HG03135 (cell line): Measurements from ENCODE around the gene ALK.

Source experiments
- ATAC-seq: cut with Tn5 transposase; IDR thresholded peaks from one replicate; pipeline ENCODE4 v1.9.1; 2021; ENCODE audit warnings: mild to moderate bottlenecking, moderate library complexity; ENCODE audit not compliant: unreplicated experiment

ALK gene

GRCh38 chr2:29426354-29426753 is 495.0 kb downstream of the ALK start:
- no peak for ATAC-seq

- ATAC-seq: no peak
Observed at GRCh38 chr2:29425866-29426265, 495.5 kb downstream of the ALK start.

- ATAC-seq: no peak
Observed at GRCh38 chr2:29423061-29423666, 498.2 kb downstream of the ALK start.

DNA sequence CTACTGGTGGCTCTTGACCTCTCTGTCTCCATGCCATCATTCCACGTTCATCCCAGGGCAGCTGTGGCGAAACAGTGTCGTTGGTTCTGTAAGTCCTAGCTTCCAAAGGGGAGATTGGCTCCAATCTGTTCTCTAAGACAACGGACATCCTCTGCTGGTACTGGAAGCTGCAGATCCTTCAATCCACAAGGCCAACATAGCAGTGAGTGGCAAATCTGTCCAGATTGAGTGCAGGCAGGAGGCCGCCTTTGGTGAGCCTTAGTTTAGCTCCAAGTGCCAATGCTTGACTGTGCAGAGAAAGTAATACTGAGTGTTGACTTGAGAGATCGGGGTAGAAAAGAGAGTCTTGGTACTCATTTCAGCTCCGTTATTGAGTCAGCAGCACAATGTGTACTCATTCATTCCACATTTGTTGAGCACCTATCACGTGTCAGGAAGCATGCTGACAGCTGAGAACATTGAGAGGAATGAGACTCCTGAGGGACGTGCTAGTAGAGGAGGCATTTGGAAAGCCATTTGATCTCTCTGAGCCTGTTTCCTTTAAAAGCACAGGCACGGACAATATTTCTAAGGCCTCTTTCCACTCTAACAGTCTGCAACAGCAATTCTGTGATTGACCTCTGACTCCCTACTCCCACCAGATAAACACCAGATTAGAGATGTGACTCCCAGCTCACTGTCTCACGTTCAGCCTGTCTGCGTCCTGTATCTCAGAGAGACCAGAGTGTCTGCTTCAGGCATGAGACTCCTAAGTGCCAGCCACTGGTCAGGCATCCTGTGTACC is 500.2 kb downstream of the ALK start:
- no peak for ATAC-seq

- ATAC-seq: no peak
Observed at GRCh38 chr2:29420464-29420863, 500.9 kb downstream of the ALK start.

GRCh38 chr2:29417630-29418029 is 503.8 kb downstream of the ALK start:
- no peak for ATAC-seq

DNA sequence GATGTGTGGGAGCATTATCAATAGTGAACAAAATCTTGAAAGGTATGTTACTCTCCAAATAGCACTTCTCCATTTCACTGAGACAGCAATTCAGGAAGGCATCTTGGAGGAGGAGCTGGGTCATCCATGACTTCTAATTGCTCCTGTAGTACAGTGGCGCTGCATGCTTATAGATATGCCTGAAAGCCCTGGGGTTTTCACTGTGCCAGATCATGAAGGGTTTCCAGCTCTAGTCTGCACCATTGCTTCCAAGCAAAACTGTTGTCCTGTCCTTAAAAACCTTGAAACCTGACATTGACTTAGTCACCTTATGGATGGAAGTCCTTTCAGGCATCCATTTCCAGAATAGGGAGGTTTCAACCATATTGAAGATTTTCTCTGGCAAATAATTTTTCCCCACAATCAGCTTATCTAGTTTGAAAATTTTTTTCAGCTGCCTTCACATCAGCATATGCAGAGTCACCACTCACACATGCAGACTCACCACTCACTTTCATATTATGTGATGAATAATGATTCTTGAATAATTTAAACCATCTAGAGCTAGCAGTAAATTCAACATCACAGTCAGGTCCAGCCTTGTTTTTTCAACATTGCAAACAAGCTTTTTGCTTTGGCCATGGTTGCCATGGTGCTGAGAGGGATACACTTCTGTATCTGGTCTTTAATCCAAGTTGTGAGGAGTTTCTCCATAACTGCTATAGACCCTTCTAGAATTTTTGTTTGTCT is 509.0 kb downstream of the ALK start:
- ATAC-seq: no peak

DNA sequence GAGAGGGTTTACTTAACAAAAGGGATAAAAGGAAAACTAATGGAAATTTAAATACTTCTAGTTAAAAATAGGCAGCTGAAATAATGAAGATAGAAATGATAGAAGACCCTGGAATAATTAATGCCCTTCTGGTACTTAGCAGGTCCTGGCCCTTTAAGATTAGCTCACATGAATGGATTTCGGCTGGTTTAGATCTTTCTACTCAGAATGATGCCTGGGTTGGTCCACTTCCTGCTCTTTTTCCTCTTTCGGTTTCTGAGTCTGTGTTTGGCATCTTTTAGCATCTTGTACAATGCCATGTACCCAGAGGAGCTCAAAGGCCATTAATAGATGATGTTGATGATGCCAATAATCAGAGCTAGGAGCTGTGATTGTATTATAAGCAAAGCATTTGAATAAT is 515.7 kb downstream of the ALK start:
- ATAC-seq: no peak

- ATAC-seq: no peak
Observed at GRCh38 chr2:29405266-29405665, 516.1 kb downstream of the ALK start.

- no peak for ATAC-seq
Observed at GRCh38 chr2:29401994-29402393, 519.4 kb downstream of the ALK start.

GRCh38 chr2:29400930-29401653 is 520.3 kb downstream of the ALK start:
- ATAC-seq: no peak

- no peak for ATAC-seq
Observed at GRCh38 chr2:29398384-29399237, 522.8 kb downstream of the ALK start.

DNA sequence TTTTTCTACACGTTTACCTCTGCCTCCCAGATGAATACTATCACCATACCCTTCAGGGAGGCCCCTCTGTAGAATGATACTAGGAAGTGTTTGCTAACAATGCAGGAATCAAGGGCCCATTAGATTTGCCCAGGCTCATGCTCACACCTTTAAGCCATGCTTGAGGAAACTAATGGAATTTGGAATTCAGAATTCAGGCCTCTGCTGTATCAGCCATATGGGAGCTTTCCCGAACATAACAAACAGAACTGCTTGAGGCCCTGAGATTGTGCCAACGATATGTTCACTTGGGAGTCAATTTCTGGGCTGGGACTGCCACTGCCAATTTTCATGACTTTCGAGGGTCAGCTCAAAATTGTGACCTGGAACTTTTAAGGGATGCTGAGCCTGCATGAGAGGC is 523.7 kb downstream of the ALK start:
- no peak for ATAC-seq

- no peak for ATAC-seq
Observed at GRCh38 chr2:29397039-29397438, 524.3 kb downstream of the ALK start.

DNA sequence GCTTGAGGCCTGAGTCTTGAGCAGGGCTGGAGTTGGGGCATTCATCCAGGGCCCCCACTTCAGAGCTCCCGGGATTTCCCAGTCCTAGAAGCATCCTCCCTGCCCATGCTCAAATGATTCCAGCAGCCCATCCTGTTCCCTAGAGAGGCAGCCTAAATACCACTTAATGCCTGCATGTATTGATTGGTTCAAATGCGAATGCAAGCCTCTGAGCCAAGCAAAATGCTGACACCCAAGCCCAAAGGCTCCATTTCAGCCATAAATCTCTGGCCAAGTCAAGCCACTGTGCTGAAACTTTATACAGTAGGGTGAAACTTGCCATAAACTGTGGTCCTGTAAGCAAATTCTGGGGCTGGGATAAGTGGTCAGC is 526.4 kb downstream of the ALK start:
- ATAC-seq: no peak

DNA sequence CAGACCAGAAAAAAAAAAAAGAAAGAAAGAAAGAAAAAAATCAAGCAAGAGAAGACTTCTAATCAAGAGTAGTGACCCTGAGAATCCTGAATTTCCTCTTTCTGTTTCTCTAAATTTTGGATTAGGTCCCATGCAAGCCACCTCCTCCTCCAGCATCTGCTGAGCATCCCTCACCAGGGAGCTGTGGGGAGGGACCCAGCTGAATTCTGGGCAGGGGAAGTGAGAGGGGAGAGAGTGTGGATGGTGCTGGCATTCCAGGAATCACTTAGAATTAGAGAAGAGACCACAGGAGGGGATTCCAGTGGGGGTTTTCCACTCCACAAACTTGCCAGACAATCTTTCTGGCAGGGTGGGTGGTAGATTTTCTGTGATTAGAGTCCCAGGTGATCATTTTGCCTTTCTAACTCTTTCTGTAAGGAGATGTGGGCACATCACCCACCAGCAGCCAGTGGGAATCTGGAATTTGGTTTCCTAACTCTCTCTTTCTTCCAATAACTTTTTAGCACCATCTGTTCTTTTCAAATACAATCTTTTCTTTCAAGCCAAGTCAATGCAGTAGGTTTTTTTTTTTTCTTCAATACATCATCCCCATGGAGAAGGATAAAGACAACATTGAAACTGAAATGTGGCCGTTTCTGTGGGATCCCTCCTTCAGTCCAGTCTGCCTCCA is 526.9 kb downstream of the ALK start:
- no peak for ATAC-seq

DNA sequence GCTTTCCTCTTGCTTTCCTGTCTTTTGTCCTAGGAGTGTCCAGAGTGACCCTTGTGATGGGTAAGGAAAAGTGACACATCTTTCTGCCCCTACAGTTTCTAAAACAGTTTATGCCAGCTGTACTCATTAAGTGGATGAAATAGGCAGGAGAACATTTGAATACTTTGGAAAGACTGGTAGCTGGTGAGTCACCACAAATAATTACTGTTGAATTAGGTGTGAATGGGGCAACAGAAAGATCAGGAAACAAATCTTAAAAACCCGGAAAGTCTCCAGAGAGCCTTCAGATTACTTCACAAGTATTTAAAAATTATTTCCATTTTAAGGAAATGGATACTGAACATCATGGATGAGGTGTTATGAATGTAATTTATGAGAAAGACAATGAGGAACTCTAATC is 527.7 kb downstream of the ALK start:
- no peak for ATAC-seq

- no peak for ATAC-seq
Observed at GRCh38 chr2:29392774-29393173, 528.6 kb downstream of the ALK start.

- ATAC-seq: no peak
Observed at GRCh38 chr2:29390136-29390535, 531.2 kb downstream of the ALK start.

DNA sequence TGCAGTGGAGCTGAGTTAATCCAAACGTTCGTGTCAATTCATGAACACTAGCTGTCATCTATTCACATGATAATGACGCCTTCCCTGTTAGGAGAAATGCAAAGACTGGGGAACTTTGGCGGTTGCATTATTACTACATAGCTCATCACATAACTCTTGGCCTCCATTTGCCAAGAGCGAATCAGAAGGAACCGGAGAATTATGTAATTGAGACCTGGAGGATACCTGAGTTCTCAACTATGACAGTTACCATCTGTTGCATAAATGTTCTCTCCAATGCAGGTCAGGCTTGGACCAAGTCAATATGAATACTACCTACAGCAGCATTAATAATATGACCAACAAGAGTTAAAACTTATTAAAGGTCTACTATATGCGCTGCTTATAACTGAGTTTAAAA is 531.7 kb downstream of the ALK start:
- ATAC-seq: no peak
